GM18499 (cell line): ENCODE measurements around the gene AGPAT1.

Experiments
- ATAC-seq: cut with Tn5 transposase; IDR thresholded peaks from one replicate; pipeline ENCODE4 v1.9.1; 2021; ENCODE audit warnings: moderate number of reproducible peaks; ENCODE audit not compliant: insufficient read depth, unreplicated experiment

Gene AGPAT1

GRCh38 chr6:32127409-32127716 is 48.5 kb downstream of the AGPAT1 start:
- no peak for ATAC-seq

- ATAC-seq = no peak
Observed at GRCh38 chr6:32126880-32127279, 49.0 kb downstream of the AGPAT1 start.

- no peak for ATAC-seq
Observed at GRCh38 chr6:32123681-32124080, 52.2 kb downstream of the AGPAT1 start.

GRCh38 chr6:32120573-32121059 is 55.3 kb downstream of the AGPAT1 start:
- ATAC-seq = no peak

- no peak for ATAC-seq
Observed at GRCh38 chr6:32118782-32119628, 56.9 kb downstream of the AGPAT1 start.
